ENCODE measurements around the gene C5orf63.

- no peak for TF ChIP-seq POLR2A (IDR thresholded peaks at IDR 0.05; ENCODE audit: low read depth)
- TF ChIP-seq CTCF (IDR thresholded peaks at IDR 0.05): no peak
- no peak for TF ChIP-seq POLR2AphosphoS5 (IDR thresholded peaks at IDR 0.05)
These were observed 10.4 kb upstream of the C5orf63 start for GRCh38 chr5:127083711-127084110.
